NCI-H1436 (cell line): Measurements from ENCODE around the gene S100A1.
"Not testable (repeated sequence)": the region's sequence is repeated elsewhere in the genome, so short reads cannot be mapped to it uniquely, and the experiment has no call there.

Source experiments
- DNase-seq: peaks from one replicate; lab custom pipeline; 2025; lab: John Stamatoyannopoulos, UW

The S100A1 gene

DNA sequence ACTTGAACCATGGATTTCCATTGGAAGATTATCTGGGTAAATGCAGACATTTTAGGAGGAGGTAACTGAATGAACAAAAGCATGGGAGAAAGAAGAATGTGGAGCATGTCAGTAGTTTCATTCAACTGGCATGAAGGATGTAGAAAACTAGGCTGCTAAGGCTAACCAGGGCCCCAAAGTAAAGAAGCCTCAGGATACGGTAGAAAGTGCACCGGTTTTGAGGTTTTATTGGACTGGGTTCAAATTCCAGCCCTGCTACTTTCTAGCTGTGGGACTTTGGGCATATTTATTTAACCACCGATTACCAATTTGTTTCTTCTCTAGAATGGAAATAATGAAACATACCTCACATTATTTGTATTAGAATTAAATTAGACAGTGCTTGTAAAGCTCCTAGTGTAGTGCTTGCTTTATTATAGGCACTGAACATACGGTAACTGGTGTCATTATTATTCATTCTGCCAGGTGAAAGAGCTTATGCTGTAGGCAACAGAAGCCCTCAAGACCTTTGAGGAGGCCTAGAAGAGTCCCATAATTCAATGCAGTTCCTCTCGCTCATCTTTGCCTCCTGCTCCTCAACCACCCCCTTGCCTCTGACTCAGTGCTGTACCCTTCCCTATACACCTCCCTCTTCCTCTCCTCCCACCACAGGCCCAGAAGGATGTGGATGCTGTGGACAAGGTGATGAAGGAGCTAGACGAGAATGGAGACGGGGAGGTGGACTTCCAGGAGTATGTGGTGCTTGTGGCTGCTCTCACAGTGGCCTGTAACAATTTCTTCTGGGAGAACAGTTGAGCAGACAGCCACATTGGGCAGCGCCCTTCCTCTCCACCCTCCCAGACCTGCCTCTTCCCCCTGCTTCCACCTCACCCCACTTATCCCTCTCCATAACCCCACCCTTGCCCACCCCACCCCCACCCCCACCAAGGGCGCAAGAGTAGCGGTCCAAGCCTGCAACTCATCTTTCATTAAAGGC is 3.1 kb downstream of the S100A1 start:
- no peak for DNase-seq

DNA sequence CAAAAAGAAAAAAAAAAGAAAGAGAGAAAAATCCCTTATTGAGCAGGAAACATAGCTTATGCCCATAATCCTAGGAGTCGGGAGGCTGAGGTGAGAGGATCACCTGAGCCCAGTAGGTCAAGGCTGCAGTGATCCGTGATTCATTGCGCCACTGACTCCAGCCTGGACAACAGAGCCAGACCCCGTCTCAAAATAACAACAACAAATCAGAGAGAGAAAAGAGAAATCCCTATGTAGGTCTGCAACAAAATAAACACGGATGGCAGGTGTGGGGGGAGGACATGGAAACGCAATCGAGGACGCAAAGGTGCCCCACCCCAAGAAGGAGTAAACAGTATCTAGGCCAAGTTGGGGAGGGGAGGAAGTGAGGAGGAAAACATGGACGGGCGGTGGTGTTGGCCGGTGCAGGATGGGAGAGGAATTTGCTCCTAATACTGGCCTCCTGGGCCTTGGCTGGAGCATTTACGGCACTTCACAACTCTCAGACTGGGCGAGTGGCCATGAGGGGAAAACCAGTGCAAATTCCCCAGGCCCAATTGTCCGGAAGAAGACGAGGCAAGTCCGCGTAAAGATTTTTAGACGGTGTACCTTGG is 5.0 kb downstream of the S100A1 start:
- no peak for DNase-seq

DNA sequence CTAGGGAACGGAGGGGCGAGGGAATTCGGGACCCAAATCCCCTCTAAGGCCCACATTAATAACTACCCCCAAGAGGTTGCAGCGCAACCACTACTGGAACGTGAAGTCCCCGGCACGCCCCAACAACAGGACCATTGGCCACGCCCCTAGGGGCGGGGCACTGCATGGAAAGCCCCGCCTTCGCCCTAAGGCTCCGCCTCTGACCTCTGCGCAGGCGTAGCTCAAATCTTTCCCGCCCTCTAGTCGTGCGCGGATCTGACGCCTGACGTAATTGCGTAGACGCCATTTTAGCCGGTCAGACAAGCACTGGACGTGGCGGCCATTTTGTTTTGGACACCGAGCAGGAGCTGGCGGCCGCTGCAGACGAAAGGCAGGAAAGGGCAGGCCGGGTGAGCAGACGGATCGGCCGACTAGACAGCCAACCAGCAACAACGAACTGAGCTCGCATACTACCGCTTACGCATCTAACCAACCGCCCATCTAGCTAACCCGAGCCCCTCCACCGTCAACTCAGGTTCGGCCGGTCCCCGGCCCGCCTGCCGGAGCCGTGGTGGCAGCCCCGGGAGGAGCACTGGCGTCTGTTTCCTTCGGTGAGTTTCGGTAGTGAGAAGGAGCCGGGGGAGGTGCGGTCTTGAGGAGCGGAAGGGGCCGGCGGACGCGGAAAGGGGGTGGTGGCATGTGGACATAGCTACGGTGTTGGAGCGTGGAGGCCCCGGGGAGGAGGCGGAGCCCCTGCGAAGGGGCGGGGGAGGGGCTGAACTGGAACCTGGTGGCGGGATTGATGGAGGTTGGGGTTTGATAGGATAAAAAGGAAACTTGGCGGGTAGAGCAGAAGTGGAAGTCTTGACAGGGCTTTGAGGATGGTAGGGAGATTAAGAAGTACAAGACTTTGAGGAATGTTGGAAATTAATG is 5.8 kb downstream of the S100A1 start, which contains the start of gene CHTOP:
Gene CHTOP, plus strand, starts transcription at position 313 of the 912 bp plus-strand sequence. CDS start 2,523 bp downstream, outside the sequence.
- DNase-seq = peak; percentile 95

DNA sequence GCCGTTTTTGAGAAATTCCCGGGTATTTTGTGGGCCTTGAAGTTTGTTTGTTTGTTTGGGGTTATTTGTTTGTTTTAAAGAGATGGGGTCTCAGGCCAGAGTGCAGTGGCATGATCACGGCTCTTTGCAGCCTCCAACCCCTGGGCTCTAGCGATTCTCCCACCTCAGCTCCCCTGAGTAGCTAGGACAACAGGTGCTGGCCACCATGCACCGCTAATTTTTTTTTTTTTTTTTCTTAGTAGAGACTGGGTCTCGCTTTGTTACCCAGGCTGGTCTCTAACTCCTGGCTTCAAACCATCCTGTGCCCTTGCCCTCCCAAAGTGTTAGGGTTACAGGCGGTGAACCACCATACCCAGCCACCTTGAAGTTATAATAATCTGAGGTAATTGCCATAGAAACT is 7.6 kb downstream of the S100A1 start:
- no peak for DNase-seq

DNA sequence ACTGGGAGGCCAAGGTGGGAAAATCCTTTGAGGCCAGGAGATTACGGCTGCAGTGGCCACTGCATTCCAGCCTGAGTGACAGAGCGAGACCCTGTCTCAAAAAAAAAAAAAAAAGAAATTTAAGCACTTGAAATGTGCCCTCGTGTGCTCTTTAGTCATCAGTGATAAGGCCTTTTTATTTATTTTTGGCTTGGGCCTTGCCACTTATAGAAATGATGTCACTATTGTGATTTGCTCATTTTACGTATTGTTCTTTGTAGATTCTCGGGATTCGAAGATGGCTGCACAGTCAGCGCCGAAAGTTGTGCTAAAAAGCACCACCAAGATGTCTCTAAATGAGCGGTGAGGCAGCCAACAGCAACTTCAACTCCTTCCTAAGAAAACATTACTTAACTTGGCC is 8.1 kb downstream of the S100A1 start:
- no peak for DNase-seq

DNA sequence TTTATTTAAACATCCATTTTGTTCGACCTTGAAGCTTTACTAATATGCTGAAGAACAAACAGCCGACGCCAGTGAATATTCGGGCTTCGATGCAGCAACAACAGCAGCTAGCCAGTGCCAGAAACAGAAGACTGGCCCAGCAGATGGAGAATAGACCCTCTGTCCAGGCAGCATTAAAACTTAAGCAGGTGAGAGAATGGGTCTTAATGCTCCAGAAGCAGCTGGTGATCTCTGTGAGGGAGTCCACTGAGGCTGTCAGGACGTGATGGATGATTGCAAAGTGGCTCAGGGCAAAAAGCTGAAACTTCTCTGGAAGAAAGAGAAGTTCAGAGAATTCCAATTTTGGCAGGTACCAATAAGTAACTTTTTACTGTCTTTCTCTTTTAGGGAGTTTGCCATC is 10.0 kb downstream of the S100A1 start:
- DNase-seq = no peak

DNA sequence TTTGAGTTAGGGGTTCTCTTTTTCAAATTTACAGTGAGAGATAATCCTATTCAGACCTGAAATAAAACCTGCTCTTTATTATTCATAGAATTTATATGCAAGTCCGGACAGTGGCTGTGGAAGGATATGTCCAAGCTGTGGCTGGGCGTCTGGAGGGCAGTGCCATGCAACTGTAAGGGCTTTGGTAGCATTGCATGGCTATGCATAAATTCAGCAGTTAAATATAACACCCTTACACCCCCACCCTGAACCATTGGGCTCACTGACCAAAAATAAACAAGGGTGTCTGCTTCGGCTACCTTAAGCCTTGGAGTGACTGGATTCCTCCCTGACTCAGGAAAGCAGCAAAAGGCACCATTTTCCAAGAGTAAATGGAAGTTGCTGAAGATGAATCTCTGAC is 11.0 kb downstream of the S100A1 start:
- no peak for DNase-seq

DNA sequence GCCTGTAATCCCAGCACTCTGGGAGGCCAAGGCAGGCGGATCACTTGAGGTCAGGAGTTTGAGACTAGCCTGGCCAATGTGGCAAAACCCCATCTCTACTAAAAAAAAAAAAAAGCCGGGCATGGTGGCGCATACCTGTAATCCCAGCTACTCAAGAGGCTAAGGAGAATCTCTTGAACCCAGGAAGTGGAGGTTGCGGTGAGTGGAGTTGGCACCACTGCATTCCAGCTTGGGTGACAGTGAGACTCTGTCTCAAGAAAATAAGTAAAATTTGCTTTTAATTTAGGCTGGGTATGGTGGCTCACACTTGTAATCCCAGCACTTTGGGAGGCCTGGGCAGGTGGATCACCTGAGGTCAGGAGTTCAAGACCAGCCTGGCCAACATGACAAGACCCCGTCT is 12.0 kb downstream of the S100A1 start:
- not testable (repeated sequence) for DNase-seq

DNA sequence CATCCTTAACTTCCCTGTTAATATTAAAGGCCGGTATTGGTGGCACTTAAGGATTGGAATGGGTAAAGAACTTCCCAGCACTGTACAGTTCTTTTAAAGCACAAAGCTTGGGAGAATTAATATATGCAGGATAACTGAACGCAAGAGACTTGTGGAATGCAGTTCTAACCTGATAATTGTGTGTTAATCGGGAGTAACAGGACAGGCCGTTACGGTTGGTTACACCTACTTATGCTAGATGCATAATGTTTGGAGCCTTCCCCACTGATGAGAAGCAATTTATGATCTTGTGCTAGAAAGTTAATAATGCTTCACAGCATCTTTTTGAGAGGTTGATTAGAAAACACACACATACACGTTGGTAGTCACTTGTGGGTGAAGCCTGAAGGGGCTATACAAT is 12.6 kb downstream of the S100A1 start:
- DNase-seq = no peak

DNA sequence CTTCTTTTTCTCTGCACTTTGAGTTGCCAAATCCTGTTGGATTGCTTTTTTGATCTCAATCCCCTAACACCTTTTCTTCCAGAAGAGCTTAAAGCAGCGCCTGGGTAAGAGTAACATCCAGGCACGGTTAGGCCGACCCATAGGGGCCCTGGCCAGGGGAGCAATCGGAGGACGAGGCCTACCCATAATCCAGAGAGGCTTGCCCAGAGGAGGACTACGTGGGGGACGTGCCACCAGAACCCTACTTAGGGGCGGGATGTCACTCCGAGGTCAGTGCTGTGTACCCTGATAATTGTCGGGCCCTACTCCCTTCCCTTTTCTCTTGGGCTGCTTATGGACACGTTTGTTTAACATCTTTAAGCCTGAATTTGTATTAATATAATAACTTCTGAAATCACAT is 13.9 kb downstream of the S100A1 start:
- DNase-seq = no peak

DNA sequence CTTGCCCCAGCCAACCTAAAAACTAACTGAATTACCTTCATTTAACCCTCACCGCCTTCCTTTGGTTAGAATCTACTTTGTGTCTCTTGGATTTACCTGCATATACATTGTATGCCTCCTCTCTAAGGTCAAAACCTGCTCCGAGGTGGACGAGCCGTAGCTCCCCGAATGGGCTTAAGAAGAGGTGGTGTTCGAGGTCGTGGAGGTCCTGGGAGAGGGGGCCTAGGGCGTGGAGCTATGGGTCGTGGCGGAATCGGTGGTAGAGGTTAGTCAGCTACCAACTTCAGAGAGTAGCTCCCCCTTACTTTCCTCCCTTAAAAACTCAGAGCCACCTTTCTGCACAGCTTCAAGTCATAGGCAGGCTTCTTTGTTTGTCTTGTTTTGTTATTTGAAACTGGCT is 14.9 kb downstream of the S100A1 start:
- DNase-seq = no peak

DNA sequence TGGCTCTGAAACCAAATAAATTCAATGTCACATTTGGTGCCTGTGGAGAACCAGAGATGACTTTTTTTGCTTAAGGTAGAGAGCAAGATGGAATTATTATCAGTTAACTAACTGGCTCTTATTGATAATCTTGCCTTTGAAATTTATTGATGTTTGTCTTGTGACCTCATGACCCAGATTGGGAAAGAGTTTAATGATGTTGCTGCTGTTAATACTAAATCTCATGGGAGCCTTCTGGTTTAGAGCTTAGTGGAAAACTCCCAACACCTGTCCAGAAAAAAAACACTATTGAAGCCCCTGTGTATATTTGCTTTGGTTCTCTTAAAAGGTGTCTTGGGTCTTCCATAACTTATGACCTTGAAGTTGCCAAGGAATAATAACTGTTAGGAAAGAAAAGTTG is 15.6 kb downstream of the S100A1 start:
- no peak for DNase-seq

DNA sequence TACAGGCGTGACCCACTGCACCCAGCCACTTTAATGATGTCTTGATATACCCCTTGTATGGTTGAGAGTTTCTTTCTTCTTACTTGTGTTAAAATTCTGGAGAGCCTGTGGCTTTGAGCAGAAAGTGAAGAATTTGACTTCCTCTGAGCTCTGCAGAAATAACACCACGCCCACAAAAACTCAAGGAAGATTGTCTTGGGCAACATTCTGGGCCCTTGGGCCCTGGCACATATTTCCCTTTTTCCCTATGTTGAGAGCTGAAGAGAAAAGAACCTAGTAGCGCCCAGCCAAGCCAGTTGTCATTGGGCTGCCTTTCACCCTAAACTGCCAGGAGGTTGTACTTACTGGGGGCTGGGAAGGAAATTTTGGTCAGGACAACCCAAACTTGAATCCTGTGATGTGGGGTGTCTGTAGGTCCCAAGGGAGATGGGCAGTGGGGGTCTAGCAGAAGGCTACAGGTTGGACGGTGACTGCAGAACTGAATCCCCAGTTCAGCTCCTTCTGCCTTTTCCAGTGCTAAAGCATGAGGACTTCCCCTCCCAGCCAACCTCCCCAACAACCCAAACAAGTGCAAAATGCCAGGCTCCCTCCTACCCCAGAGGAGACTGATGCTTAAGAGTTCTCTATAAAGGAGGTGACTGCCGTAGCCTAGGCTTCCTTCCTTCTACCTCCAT is 18.6 kb downstream of the S100A1 start:
- DNase-seq = no peak

DNA sequence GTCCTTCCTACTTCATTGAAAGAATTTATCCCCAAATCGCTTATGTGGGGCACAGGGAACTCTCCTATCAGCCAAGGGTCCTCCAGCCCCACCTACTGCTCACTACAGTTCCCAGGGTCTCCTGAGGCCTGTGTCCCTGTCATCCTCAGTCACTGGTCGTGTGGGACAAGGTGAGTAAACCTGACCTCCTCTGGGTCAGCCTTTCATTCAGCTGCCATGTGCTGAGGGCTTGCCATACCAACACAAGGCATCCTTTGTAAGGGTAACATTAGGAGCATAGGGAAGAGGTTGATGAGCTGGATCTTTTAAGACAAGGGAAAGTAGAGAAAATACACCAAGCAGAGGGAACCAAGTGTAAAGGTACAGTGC is 19.1 kb downstream of the S100A1 start:
- DNase-seq = no peak

DNA sequence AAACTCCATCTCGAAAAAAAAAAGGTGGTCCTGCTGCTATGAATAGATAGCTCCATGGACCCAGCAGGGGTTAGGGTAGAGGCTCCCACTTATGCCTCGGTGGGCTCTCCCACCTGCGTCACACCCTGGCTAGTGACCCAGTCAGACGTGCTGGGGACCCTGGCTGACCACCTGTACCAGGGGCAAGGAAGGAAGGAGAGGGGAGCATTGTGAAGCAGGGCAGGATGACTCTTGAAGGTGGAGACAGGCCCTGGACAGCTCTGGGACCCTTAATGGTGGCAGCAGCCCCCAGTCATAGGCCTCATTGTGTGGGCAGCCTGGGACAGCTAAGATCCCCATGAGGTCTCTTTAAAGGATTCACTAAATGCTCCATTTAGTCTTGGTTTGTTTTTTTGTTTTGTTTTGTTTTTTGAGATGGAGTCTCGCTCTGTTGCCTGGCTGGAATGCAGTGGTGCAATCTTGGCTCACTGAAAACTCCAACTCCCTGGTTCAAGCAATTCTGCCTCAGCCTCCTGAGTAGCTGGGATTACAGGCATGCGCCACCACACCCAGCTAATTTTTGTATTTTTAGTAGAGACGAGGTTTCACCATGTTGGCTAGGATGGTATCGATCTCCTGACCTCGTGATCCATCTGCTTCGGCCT is 19.9 kb downstream of the S100A1 start:
- no peak for DNase-seq

DNA sequence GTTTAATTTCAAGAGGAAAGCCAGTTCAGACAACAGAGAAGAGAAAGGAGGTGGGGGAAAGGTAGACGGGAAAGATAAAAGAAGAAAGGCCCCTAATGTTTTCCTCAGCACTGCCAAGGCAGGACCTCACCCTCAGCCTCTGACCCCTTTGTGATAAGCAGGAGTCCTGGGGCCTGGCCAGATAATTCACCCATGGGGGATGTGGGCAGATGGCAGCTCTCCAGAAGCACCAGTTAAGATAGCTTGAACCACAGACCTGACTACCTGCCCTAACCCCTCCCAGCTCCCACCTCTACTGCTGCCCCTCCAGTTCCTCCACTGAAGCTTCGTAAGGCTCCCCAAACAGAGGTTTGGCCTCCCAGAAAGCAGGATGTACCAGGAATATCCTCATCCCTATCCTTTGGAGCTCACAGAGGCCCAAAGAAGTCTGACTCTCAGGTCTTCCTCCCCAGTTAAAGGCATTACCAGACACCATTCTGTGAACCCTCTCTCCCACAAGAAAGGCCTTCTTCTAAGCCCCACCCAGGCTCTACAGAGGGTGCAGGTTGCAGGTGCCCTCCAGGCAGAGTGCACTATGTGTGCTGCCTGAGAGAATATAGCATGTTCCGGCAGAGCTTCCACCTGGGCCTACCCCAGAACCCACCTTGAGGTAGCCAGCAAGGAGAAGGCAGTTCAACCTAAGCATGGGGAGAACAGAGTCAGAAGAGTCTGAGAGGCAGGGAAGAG is 21.1 kb downstream of the S100A1 start:
- no peak for DNase-seq

DNA sequence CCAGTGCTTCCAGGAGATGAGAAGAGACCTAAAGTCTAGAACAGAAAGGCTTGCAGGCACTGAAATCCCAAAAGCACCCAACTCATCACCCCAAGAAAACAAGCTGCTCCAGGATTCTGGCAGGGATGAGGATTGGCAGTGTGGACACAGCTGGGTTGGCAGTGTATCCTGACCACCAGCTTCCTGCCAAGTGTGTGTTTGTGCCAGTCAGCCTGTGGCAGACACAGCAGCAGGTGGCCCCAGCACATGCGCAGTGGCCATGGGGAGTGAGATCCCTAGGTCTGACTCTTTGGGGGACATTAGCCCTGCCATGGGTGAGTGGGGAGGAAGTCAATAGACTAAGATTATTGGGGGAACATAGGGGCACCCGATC is 21.6 kb downstream of the S100A1 start:
- DNase-seq = no peak

DNA sequence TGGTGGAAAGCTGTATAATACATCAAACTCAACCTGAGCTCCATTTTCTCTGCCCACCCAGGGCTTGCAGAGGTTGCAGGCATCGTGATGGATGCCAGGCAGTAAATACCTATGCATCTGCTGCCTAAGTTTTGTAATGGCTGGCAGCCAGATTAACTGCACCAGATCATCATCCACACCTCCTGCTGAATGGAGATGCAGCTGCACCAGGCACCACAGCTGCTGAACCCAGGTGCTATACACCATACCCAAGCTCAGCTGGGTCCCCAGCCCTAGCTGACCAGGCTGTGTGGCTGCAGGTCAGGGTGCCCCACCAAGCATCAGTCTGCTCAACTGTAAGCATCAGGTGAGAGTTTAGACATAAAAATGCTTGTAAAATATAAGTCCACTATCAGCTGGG is 23.5 kb downstream of the S100A1 start:
- no peak for DNase-seq

DNA sequence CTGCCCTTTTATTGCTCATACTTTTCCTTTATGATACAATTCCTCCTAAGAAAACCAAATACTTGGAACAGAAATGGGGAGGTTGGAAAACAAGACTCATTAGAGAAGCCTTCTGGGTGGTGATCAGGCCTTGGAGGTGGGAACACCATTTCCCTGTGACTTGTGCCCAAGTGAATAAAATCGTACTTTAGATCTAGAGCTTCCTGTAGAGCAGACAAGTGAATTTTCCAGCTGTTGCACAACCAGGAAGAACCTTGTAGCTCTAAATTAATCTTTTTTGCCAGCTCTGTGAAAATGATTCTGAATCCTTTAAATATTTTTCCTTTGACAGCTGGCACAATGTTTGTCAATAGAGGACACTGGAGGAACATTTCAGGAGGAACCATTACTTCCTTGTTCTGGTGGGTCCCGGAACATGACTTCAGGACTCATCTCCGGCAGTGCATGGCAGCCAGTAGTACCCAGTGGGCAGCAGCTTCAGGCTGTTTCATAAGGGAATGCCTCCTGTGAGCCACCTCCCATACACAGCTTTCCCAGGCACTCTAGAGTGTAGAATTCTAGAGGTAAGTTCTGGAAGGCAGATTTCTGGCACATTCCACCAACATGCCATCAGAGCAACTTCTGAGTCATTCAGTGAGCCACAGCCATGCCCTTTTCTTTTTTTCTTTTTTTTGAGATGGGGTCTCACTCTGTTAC is 24.7 kb downstream of the S100A1 start:
- DNase-seq = no peak

DNA sequence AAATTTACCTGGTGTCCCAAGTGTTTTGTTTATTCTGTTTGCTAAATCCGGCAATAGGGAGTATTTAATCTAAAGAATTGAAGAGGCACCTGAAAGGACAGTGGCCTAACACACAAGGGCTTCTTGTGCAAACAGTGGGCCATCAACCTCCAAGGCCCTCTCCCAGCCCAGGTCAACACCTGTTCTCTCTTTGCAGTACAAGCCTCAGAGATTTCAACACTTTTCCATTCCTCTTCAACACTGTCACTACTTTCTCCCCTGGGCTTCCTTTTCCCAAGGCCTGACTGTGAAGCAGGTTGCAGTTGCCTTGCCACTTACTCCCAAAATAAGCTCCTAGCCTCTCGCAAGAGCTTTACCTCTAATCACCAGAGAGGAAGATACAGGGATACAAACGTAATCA is 27.1 kb downstream of the S100A1 start:
- DNase-seq = no peak
